T-helper 17 cell (primary cell): Measurements from ENCODE around the gene PKP3. TPM values are rescaled to one million over a fixed set of nuclear protein-coding genes. Genes with fewer than 3 reads are reported as not detected.
"Not testable (repeated sequence)": the region's sequence is repeated elsewhere in the genome, so short reads cannot be mapped to it uniquely, and the experiment has no call there.

Experiments used
- ATAC-seq: fragments of 150-1000 bp; cut with Tn5 transposase; 2 replicates; pipeline ENCODE4 v1.10.0; 2021; ENCODE audit warnings: mild to moderate bottlenecking, moderate library complexity
- DNase-seq, 3 donors: peaks; one replicate each; pipeline versions ENCODE4 v3.0.0 to v3.0.0-alpha.2; 2020 to 2021
- H3K9me3 ChIP-seq: one replicate; pipeline ENCODE4 v1.7.0; 2013; ENCODE audit warnings: low read length, mild to moderate bottlenecking; ENCODE audit not compliant: control insufficient read depth, poor library complexity, severe bottlenecking
- H3K27ac Mint-ChIP-seq: one replicate; pipeline ENCODE4 v1.8.0; 2022; ENCODE audit warnings: mild to moderate bottlenecking, moderate library complexity, mixed read lengths
- H3K27me3 Mint-ChIP-seq: one replicate; pipeline ENCODE4 v1.8.0; 2022; ENCODE audit warnings: mixed read lengths
- H3K36me3 Mint-ChIP-seq: one replicate; pipeline ENCODE4 v1.8.0; 2022; ENCODE audit warnings: low read depth, mixed read lengths
- H3K4me1 Mint-ChIP-seq: one replicate; pipeline ENCODE4 v1.8.0; 2022; ENCODE audit warnings: mild to moderate bottlenecking, mixed read lengths
- H3K4me3 Mint-ChIP-seq: one replicate; pipeline ENCODE4 v1.8.0; 2022; ENCODE audit warnings: mild to moderate bottlenecking, moderate library complexity, mixed read lengths
- total RNA-seq, 4 donors: library from RNA in 2 of 4; stranded (reverse) in 2 of 4; gene quantifications; one replicate each; pipeline ENCODE4 v1.2.3 and lab custom pipeline; 2022 to 2026

Gene PKP3
- total RNA-seq, 2 donors from 2014 or later: not detected

DNA sequence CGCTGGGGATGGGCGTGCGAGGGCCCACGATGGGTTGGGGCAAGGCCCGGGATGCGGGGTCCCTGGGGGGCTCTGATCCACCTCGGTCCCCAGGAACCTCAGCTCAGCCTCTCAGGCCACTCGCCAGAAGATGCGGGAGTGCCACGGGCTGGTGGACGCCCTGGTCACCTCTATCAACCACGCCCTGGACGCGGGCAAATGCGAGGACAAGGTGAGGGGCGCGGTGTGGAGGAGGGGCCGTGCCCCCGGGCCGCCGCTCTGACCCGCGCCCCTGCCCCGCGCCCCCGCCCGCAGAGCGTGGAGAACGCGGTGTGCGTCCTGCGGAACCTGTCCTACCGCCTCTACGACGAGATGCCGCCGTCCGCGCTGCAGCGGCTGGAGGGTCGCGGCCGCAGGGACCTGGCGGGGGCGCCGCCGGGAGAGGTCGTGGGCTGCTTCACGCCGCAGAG lies 6.3 kb downstream of the PKP3 start:
- no peak overlapping the region for H3K4me3 Mint-ChIP-seq
- H3K4me1 Mint-ChIP-seq: peaks cover 4% of the 10 kb centered on the region
- H3K27me3 Mint-ChIP-seq: no peaks in the 10 kb centered on the region
- H3K36me3 Mint-ChIP-seq: no peaks in the 10 kb centered on the region
- H3K9me3 ChIP-seq: no peaks in the 10 kb centered on the region
- DNase-seq (peak in 1 of 3 donors; percentile 3), ATAC-seq (no peak)
- H3K27ac Mint-ChIP-seq: no peak overlapping the region

DNA sequence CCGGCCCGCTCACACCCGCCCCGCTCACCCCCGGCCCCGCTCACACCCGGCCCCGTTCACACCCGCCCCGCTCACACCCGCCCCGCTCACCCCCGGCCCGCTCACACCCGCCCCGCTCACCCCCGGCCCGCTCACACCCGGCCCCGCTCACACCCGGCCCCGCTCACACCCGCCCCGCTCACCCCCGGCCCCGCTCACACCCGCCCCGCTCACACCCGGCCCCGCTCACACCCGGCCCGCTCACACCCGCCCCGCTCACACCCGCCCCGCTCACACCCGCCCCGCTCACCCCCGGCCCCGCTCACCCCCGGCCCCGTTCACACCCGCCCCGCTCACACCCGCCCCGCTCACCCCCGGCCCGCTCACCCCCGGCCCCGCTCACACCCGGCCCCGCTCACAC lies 7.2 kb downstream of the PKP3 start:
- ATAC-seq, H3K9me3 ChIP-seq, H3K27ac Mint-ChIP-seq, H3K4me3 Mint-ChIP-seq, H3K4me1 Mint-ChIP-seq, DNase-seq, H3K36me3 Mint-ChIP-seq, H3K27me3 Mint-ChIP-seq: not testable (repeated sequence)

DNA sequence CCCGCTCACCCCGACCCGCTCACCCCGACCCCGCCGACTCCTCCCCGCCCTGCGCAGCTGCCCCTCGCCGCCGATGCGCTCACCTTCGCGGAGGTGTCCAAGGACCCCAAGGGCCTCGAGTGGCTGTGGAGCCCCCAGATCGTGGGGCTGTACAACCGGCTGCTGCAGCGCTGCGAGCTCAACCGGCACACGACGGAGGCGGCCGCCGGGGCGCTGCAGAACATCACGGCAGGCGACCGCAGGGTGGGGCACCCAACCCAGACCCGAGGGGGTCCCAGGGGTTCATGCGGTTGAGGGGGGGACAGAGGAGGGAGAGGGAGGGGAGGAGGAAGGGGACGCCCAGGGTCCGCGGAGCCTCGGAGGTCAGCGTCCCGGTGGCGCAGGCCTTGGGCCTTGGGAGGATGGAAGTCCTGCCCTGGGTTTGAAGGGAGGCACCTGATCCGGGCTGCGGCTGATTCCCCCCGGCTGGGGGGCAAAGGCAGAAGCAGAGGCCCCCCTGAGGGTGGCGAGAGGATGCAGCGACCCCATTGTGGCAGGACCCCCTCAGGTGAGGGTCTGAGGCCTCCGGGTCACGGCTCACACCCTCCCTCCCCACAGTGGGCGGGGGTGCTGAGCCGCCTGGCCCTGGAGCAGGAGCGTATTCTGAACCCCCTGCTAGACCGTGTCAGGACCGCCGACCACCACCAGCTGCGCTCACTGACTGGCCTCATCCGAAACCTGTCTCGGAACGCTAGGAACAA lies 9.2 kb downstream of the PKP3 start:
- Mint-ChIP-seq H3K36me3 (no peaks in the 10 kb centered on the region), H3K27me3 (no peaks in the 10 kb centered on the region), H3K4me1 (peaks cover 9% of the 10 kb centered on the region), H3K4me3 (no peak overlapping the region), H3K27ac (no peak overlapping the region)
- no peaks in the 10 kb centered on the region for H3K9me3 ChIP-seq
- ATAC-seq (no peak), DNase-seq (no peak)

DNA sequence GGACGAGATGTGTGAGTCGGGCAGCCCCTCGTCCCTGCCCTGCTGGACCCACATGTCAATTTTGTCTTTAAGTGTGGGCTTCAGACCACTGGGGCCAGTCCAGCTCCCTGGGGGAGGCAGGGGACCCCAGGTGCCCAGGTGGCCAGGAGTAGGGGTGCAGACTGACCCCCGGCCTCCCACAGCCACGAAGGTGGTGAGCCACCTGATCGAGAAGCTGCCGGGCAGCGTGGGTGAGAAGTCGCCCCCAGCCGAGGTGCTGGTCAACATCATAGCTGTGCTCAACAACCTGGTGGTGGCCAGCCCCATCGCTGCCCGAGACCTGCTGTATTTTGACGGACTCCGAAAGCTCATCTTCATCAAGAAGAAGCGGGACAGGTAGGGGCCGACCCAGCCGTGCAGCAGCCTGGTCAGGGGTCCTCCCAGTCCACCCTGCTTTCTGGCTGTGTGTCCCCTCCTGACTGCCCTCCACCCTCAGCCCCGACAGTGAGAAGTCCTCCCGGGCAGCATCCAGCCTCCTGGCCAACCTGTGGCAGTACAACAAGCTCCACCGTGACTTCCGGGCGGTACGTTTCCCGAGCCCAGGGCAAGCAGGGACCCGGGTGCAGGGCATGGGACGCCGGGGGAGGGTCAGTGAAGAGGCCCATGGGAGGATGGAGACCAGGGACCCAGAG lies 9.9 kb downstream of the PKP3 start:
- Mint-ChIP-seq H3K4me1 (peaks cover 6% of the 10 kb centered on the region), H3K4me3 (no peak overlapping the region), H3K27me3 (no peaks in the 10 kb centered on the region), H3K36me3 (no peaks in the 10 kb centered on the region), H3K27ac (peak overlapping the region; percentile 72)
- no peak for ATAC-seq
- no peaks in the 10 kb centered on the region for H3K9me3 ChIP-seq
- no peak for DNase-seq

GRCh38 chr11:404551-405264 lies 10.7 kb downstream of the PKP3 start:
- peaks cover 8% of the 10 kb centered on the region for H3K4me1 Mint-ChIP-seq
- H3K27me3 Mint-ChIP-seq: no peaks in the 10 kb centered on the region
- H3K4me3 Mint-ChIP-seq: no peak overlapping the region
- DNase-seq (no peak), ATAC-seq (no peak)
- H3K27ac Mint-ChIP-seq: peak overlapping the region; percentile 72
- H3K9me3 ChIP-seq: no peaks in the 10 kb centered on the region
- no peaks in the 10 kb centered on the region for H3K36me3 Mint-ChIP-seq

DNA sequence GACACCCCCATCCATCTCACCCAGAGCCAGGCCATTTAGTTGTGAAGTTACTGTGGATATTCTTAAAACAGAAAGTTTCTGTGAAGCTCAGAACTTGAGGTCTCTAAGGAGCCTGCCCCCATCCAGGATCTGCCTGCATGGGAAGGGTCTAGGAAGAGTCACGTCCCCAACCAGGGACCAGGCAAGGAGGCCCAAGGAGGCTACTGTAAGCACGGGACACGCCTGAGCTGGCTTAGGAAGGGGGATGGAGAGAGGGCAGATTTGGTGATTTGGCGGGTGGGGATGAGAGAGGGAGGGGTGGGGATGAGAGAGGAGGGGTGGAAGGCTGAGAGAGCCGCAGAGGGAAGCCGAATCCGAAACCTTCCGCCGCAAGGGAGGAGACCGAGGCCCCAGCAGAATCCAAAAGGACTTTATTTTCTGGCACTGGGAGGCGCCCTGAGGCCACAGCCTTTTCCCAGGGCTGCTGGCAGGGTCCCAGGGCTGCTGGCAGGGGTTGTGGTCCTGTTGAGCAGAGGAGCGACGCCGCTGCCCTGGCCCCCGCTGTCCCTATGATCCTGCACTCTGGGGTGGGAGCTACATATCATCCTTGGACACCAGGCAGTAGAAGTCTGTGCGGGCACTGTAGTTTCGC lies 11.4 kb downstream of the PKP3 start:
- Mint-ChIP-seq H3K4me3 (peak overlapping the region; percentile 76), H3K27me3 (no peaks in the 10 kb centered on the region), H3K4me1 (peaks cover 8% of the 10 kb centered on the region), H3K36me3 (no peaks in the 10 kb centered on the region), H3K27ac (peak overlapping the region; percentile 72)
- no peaks in the 10 kb centered on the region for H3K9me3 ChIP-seq
- ATAC-seq (no peak), DNase-seq (no peak)

- H3K4me3 Mint-ChIP-seq: peak overlapping the region; percentile 63
- peak overlapping the region; percentile 72 for H3K27ac Mint-ChIP-seq
- H3K9me3 ChIP-seq: no peaks in the 10 kb centered on the region
- ATAC-seq (no peak), DNase-seq (no peak)
- no peaks in the 10 kb centered on the region for H3K27me3 Mint-ChIP-seq
- peaks cover 8% of the 10 kb centered on the region for H3K4me1 Mint-ChIP-seq
- no peaks in the 10 kb centered on the region for H3K36me3 Mint-ChIP-seq
These were observed 12.2 kb downstream of the PKP3 start for GRCh38 chr11:405954-406795.

- Mint-ChIP-seq H3K27ac (no peak overlapping the region), H3K36me3 (no peaks in the 10 kb centered on the region), H3K27me3 (no peaks in the 10 kb centered on the region), H3K4me3 (peak overlapping the region; percentile 63), H3K4me1 (peaks cover 8% of the 10 kb centered on the region)
- ATAC-seq (peak; percentile 93), DNase-seq (peak; percentile 87 to 95 (median 92))
- H3K9me3 ChIP-seq: no peaks in the 10 kb centered on the region
These were observed 13.0 kb downstream of the PKP3 start for GRCh38 chr11:406796-407650.

DNA sequence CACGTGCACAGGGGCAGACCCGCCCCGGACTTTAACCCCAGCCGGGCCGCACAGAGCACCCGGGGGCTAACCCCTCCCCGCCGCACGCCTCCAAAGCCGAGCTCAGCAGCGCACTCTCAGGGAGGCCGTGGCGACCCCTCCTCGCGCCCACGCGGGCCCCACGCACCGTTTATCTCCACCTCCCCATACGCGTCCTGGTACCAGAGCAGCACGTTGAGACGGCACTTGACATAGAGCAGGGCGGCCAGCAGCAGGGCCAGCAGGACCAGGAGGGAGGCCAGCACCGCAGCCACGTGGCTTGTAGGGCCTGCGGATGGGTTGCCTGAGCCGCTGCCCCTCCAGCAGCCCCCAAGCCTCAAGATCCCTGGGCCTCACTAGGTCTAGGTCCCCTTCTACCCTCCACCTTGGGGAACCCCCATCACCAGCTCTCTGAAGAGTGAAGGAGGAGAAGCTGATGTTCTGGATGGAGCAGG lies 13.7 kb downstream of the PKP3 start:
- DNase-seq (no peak), ATAC-seq (peak; percentile 6)
- no peak overlapping the region for H3K27ac Mint-ChIP-seq

GRCh38 chr11:408154-409007 lies 14.4 kb downstream of the PKP3 start:
- Mint-ChIP-seq H3K4me1 (peaks cover 11% of the 10 kb centered on the region), H3K27ac (no peak overlapping the region), H3K36me3 (no peaks in the 10 kb centered on the region), H3K4me3 (peak overlapping the region; percentile 15), H3K27me3 (no peaks in the 10 kb centered on the region)
- DNase-seq: no peak
- no peaks in the 10 kb centered on the region for H3K9me3 ChIP-seq
- no peak for ATAC-seq

More for the DNA sequence above, 13.7 kb downstream of the PKP3 start:
- Mint-ChIP-seq H3K4me1 (peaks cover 8% of the 10 kb centered on the region), H3K36me3 (no peaks in the 10 kb centered on the region), H3K4me3 (no peak overlapping the region), H3K27me3 (no peaks in the 10 kb centered on the region)
- no peaks in the 10 kb centered on the region for H3K9me3 ChIP-seq

DNA sequence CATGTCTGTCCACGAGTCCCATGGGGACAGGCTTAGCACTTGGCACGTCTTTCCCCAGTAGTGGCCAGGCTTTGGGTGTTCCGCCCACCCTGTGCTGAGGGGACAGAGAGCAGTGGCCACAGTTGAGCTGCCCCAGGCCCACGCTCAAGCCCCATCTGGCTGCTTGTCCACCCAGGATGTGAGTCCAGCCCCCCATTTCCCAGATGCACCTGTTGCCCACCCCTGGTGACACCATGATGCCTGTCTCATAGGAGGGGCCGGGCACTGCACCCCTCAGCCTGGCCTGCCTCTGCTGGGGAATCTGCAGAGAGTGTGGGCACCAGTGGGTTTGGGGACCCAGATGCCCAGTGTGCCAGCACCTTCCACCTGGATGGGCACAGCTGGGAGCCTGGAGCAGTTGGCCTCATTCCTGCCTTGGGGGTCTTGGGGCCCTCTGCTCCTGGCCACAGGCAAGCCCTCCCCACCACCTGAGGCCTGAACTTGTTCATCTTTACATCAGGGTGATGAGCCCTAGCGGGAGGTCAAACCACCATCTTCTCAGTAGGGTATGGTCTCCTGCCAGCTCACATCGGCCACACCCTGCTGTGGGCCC lies 15.1 kb downstream of the PKP3 start:
- H3K4me1 Mint-ChIP-seq: peaks cover 14% of the 10 kb centered on the region
- no peak overlapping the region for H3K4me3 Mint-ChIP-seq
- H3K9me3 ChIP-seq: no peaks in the 10 kb centered on the region
- no peak overlapping the region for H3K27ac Mint-ChIP-seq
- ATAC-seq: no peak
- no peaks in the 10 kb centered on the region for H3K27me3 Mint-ChIP-seq
- H3K36me3 Mint-ChIP-seq: no peaks in the 10 kb centered on the region
- DNase-seq: peak in 1 of 3 donors; percentile 4
